A673 (cell line): ENCODE results near the gene ANXA4.
A peak's percentile ranks its signal among the peaks of the same experiment; 100 is the strongest.

ENCODE experiments used
- CTCF ChIP-seq: fragments of 300-800, 200-600 bp; sonication (generic); conservative IDR thresholded peaks from 2 replicates; pipeline ENCODE4 v1.5.1; 2017; ENCODE audit warnings: low read depth, mild to moderate bottlenecking, antibody characterized with exemption, low read length, moderate library complexity, mixed read lengths
- EZH2 ChIP-seq: fragments of 200-600 bp; sonication (generic); IDR thresholded peaks from 2 replicates; pipeline ENCODE4 v1.6.1; 2017; ENCODE audit warnings: borderline replicate concordance, low read depth, mild to moderate bottlenecking, mixed read lengths, antibody characterized with exemption, low read length; ENCODE audit not compliant: poor library complexity, severe bottlenecking

- no peak for TF ChIP-seq EZH2
- TF ChIP-seq CTCF, result peak; percentile 85
Observed at GRCh38 chr2:69816923-69817542, 75.1 kb downstream of the ANXA4 start.
